ENCODE measurements around the gene ZNF148.

Gene ZNF148

DNA sequence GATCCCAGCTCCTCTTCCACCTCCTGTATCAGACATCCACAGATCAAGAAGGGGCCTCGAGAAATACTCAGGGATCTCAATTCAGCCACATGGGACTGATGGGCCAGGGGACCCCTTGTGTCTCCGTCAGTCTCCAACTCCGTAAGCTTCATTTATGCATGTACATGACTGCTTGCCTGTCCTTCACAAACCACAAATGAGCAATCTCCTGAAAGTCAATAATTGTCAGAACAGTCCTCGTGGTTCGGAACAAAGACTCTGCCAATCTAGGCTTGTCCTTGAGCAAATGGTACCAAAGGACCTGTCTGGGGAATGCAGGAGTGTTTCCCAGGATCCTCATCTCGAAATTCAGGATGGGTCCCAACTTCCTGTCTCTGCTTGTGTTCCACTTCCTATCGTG lies 183.4 kb downstream of the ZNF148 start:
- no peak for DNase-seq (ENCODE audit: low read depth, low spot score)

DNA sequence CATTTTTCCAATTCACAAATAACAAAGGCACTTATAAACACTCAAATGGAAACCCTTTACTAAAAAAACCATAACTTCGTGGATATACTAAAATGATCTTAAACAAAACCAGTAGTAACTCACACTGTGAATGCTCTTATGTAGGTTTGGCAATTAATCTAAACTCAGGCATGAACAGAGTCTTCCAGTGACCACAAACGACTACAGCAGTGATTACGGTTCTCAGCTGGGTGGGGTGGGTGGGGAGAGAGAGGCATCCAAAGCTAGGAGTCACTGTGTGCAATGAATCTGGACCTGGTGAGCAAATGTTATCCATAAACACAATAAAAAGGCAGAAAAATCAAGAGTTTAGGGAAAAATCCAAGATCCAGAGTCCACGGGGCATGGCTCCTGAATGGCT lies 183.9 kb downstream of the ZNF148 start:
- DNase-seq (ENCODE audit: low read depth, low spot score): no peak

DNA sequence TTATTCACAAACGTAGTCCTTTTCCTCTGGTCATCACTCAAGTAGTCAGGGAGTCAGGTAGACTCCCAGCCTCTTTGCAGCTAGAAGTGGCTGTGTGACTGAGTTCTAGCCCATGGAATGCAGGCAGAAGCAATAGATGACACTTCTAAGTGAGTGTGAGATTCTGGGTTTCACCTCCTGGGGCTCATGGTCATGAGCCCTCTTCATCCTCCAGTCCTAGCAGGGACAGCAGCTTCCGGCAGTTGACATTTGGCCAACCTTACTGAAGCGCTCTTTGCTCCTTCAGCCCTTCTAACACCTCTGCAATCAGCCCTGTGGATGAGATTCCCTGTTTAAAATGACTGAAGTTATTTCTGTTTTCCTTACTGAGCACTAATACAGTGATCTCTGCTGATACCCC lies 184.3 kb downstream of the ZNF148 start:
- no peak for DNase-seq (ENCODE audit: low read depth, low spot score)

DNA sequence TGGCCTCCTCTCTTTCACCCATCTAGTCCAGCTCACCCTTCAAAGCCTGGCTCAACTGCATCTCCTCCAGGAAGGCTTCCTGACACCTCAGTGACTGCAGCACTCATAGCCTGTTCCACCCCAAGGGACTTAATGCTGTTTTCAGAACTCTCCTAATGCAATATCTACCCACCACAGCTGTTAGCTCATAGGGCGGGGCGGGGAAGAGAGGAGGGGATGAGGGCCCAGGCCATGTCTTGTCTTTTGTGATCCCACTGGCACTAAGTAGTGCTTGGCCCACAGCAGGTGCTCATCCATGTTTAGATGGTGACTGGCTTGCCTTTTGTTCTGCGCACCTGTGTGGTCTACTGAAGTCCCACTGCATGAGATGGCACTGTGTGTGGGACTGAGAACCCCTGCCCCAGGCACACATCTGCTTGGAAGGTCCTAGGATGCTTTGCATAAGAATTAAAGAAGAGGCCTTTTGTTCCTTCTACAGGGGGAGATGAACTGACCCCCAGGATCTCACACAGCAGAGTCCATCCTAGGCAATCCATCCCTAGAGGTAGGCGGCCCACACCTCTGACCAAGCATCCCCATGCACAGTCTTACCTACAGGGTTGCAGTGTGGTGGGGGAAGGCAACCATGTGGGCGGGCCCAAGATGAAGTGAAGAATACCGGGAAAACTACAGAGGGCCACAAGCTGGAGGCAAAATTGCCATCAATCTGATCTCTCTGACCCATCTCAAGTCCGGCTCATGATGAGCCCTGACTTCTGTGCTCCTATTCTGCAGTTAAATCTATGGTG lies 185.6 kb downstream of the ZNF148 start:
- DNase-seq (ENCODE audit: low read depth, low spot score): no peak

DNA sequence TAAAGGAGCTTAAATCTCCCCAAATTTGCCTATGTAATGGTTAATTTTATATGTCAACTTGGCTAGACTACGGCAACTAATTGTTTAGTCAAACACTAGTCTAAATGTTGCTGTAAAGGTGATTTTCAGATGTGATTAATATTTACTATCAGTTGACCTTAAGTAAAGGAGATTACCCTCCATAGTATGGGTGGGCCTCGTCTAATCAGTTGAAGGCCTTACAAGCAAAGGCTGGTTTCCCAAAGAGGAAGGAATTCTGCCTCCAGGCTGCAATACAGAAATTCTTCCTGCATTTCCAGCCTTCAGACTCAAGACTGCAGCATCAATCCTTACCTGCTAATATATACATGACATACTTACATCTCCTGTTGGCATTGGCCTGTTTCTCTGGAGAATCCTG lies 186.2 kb downstream of the ZNF148 start:
- no peak for DNase-seq (ENCODE audit: low read depth, low spot score)

DNA sequence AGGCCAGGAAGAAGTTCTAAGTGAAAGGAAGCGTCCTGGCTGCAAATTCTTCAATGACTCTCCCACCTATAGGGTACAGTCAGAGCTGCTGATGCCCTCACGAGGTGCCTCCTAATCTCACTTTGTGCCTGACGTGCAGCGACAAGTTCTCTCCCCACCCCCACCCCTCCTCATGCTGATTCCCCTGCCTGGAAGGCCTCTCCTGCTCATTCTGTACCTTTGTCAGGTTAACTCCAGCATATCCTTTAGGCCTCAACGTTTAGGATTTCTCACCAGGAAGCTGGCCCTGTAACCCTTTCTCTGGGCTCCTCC lies 187.6 kb downstream of the ZNF148 start:
- DNase-seq (ENCODE audit: low read depth, low spot score): no peak

DNA sequence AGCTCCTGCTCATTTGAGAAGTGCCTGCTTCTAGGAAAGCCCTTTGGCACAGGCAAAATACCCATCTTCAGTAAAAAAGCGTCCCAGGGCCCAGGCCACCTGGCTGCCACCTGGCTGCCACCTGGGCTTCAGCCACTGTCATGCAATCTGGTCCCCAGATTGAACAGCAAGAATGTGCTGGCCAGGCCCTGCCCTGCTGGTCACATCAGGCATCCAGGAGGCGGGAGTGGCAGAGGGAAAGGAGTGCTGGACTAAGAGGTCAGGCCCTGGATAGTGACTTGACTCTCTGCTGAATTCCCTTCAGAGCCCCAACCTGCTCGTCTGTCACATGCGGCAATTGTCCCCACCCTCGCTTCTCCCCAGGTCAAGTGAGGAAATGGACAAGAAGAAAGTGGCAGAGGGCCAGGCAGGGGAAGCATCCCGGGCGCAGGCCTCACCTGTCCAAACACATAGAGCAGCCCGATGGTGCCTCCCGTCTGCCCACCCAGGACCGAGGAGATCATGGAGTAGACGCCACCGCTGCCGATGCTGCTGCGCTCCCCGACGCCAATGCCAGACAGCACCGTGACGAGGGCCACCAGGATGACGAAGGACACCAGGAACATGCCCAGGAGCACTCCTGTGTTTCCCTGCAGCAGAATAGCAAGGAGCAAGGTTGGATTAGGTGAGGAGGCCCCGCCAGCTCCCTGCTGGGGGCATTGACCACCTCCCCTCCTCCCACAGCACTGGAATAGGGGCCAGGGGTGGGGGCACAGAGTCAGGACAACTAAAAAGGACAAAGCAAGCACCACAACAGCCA lies 188.1 kb downstream of the ZNF148 start:
- no peak for DNase-seq (ENCODE audit: low read depth, low spot score)

DNA sequence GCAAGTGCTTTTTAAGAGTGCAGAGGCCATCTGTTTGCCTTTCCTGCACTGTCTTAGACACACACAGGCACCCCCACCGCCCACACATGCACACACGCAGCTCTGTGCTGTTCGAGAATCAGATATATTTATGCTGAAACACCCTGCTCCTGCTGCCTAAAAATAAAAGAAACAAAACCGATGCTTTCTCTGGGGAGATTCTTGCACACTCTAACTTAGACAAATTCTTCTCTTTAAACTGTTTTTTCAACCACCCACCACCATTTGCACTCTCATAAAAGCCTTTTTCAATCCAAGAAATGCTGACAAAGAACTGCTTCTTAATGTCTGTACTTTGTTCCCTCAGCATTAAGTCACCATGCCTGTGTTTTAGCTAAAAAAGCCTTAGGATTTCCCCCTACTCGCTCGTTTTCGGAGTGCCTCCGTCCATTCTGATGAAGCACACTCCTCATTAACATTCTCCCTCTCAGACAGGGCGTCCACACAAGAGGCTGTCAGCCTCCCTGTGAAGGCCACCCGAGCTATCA lies 188.8 kb downstream of the ZNF148 start:
- DNase-seq (ENCODE audit: low read depth, low spot score): no peak

DNA sequence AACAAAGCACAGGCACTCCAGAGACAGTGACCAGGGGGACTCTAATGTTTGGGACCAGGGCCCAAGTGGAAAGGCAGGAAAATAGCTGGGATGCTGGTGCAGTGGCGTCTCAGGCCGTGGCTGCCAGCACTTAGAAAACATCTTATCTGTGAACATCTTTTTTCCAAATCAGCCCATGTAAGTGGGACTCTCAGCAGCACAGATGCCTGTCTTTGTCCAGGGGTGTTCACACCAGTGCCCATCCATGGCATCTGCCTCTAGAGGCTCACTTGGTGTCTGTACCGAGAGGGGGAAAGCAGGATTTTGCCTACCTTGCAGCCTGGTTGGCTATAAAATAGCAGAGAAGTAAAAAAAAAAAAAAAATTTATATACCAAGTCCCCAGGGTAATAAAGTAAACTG lies 189.3 kb downstream of the ZNF148 start:
- no peak for DNase-seq (ENCODE audit: low read depth, low spot score)

DNA sequence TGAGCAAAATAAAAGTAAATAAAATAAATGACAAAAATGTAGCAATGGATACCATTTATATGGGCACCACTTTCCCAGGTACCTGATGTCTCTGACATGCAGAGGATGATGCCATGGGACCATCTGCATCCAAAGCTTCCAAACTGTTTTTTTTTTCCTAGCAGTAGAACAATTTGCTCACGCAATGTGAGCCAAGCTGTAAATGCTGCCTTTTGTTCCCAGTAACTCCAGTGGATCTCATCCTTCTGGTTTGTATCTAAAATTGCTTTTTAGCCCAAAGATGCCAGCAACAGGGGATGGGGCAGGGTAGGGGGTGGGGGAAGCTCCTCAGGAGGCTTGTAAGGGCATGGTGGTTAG lies 195.3 kb downstream of the ZNF148 start:
- DNase-seq (ENCODE audit: low read depth, low spot score): no peak

DNA sequence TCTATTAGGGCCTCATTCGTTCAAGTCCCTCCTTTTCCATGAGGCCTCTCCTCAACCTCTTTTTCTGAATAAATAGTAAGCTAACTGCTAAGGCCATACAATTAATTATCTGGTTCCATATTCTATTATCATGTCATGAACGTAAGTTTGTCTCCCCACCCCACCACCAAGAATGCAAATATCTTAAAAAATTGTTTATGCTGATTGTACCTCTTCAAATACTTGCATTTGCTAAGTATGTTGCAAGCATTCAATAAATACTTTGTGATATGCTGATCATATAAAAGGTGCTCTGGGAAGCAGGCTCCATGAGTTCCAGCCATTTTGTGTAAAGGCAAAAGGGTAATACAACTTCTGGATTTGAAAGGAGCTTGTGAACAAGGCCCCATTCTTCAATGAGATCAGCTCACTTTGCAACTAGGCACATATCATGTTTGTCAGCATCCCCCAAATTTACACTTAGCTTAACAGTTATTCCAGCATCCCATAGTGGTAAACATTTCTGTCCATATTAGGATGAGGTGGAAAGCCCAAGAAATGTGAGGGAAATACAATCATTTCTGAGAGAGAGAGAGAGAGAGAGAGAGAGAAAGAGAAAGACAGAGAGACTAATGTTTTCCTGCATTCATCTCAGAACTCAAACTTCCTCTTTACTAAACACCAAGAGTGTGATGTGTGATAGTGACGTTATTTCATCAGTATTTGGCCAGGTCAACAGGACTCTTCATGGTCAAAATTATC lies 195.8 kb downstream of the ZNF148 start:
- DNase-seq (ENCODE audit: low read depth, low spot score): no peak

DNA sequence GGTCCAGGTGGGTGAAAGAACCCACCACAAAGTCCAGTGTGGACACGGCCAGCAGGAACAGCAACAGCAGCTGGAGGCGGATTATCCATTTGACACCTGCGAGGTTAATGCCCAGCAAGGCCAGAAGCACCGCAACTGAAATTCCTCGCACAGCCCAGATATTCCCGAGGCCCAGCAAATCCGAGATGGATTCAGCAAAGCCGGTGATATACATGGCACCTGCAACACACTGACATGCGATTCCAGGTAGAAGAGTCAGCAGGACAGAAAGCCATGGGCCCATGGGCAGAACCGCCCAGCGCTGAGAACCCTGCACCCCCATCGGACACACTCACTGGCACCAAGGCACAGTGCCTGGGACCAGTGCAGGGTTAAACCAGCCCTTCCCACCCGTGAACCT lies 197.4 kb downstream of the ZNF148 start:
- no peak for DNase-seq (ENCODE audit: low read depth, low spot score)
